GM18511 (cell line): Measurements from ENCODE around the gene SMTNL2.

Experiments used
- ATAC-seq: cut with Tn5 transposase; IDR thresholded peaks from one replicate; pipeline ENCODE4 v1.9.1; 2021; ENCODE audit warnings: mild to moderate bottlenecking, moderate library complexity; ENCODE audit not compliant: unreplicated experiment

Gene SMTNL2

GRCh38 chr17:4584101-4584916, at the start of gene SMTNL2:
Gene SMTNL2, plus strand, starts transcription at chr17:4584529. Its CDS starts 77 bp downstream, at chr17:4584606.
- ATAC-seq = no peak

GRCh38 chr17:4534928-4535666, 49.2 kb upstream of the SMTNL2 start:
- no peak for ATAC-seq

- no peak for ATAC-seq
These were observed 48.6 kb upstream of the SMTNL2 start for GRCh38 chr17:4535667-4536258.

GRCh38 chr17:4536259-4536741, 48.0 kb upstream of the SMTNL2 start:
- ATAC-seq = no peak

GRCh38 chr17:4536742-4537411, 47.5 kb upstream of the SMTNL2 start:
- ATAC-seq = no peak

- ATAC-seq = no peak
These were observed 46.7 kb upstream of the SMTNL2 start for GRCh38 chr17:4537451-4538235.

GRCh38 chr17:4538236-4539002, 45.9 kb upstream of the SMTNL2 start:
- ATAC-seq = no peak

GRCh38 chr17:4539025-4539424, 45.3 kb upstream of the SMTNL2 start:
- no peak for ATAC-seq

- no peak for ATAC-seq
These were observed 44.6 kb upstream of the SMTNL2 start for GRCh38 chr17:4539576-4540223.

- ATAC-seq = no peak
These were observed 44.1 kb upstream of the SMTNL2 start for GRCh38 chr17:4540224-4540651.

- ATAC-seq = no peak
These were observed 43.5 kb upstream of the SMTNL2 start for GRCh38 chr17:4540687-4541327.

- ATAC-seq = no peak
These were observed 42.9 kb upstream of the SMTNL2 start for GRCh38 chr17:4541328-4542002.

- no peak for ATAC-seq
These were observed 42.2 kb upstream of the SMTNL2 start for GRCh38 chr17:4542003-4542725.

GRCh38 chr17:4542726-4543191, 41.6 kb upstream of the SMTNL2 start:
- no peak for ATAC-seq

- ATAC-seq = no peak
These were observed 40.7 kb upstream of the SMTNL2 start for GRCh38 chr17:4543557-4544026.

GRCh38 chr17:4544135-4544950, 40.0 kb upstream of the SMTNL2 start:
- no peak for ATAC-seq
